NCI-H446 treated with DMSO at 0.1 percent for 48 hours (cell line): ENCODE results near the gene MSI2.
"Not testable (repeated sequence)": the region's sequence is repeated elsewhere in the genome, so short reads cannot be mapped to it uniquely, and the experiment has no call there.

ENCODE experiments used
- DNase-seq: peaks from one replicate; lab custom pipeline; 2025; lab: John Stamatoyannopoulos, UW

Gene MSI2

GRCh38 chr17:57292091-57292490, 35.8 kb downstream of the MSI2 start:
- no peak for DNase-seq

GRCh38 chr17:57293077-57293476, 36.8 kb downstream of the MSI2 start:
- no peak for DNase-seq

GRCh38 chr17:57294101-57294500, 37.8 kb downstream of the MSI2 start:
- DNase-seq = no peak

- peak; percentile 55 for DNase-seq
Observed at GRCh38 chr17:57294629-57295501, 38.5 kb downstream of the MSI2 start.

- no peak for DNase-seq
Observed at GRCh38 chr17:57295526-57296023, 39.3 kb downstream of the MSI2 start.

- DNase-seq = no peak
Observed at GRCh38 chr17:57296231-57296630, 39.9 kb downstream of the MSI2 start.

- no peak for DNase-seq
Observed at GRCh38 chr17:57299176-57299575, 42.9 kb downstream of the MSI2 start.

- not testable (repeated sequence) for DNase-seq
Observed at GRCh38 chr17:57300592-57300991, 44.3 kb downstream of the MSI2 start.

GRCh38 chr17:57302690-57303465, 46.6 kb downstream of the MSI2 start:
- DNase-seq = no peak

- no peak for DNase-seq
Observed at GRCh38 chr17:57305144-57305728, 48.9 kb downstream of the MSI2 start.

- no peak for DNase-seq
Observed at GRCh38 chr17:57305908-57306504, 49.7 kb downstream of the MSI2 start.

- no peak for DNase-seq
Observed at GRCh38 chr17:57308543-57309186, 52.3 kb downstream of the MSI2 start.

- DNase-seq = no peak
Observed at GRCh38 chr17:57309479-57309878, 53.2 kb downstream of the MSI2 start.

GRCh38 chr17:57311281-57312216, 55.2 kb downstream of the MSI2 start:
- DNase-seq = no peak

- no peak for DNase-seq
Observed at GRCh38 chr17:57312242-57312641, 55.9 kb downstream of the MSI2 start.

GRCh38 chr17:57313097-57313835, 56.9 kb downstream of the MSI2 start:
- DNase-seq = no peak

- DNase-seq = no peak
Observed at GRCh38 chr17:57315061-57316015, 59.0 kb downstream of the MSI2 start.

- no peak for DNase-seq
Observed at GRCh38 chr17:57316361-57316760, 60.0 kb downstream of the MSI2 start.

- no peak for DNase-seq
Observed at GRCh38 chr17:57317079-57317478, 60.8 kb downstream of the MSI2 start.
